Fibroblast of lung (primary cell): ENCODE results near the gene EMC8. TPM values are rescaled to one million over a fixed set of nuclear protein-coding genes. Genes with fewer than 3 reads are reported as not detected.
A peak's percentile ranks its signal among the peaks of the same experiment; 100 is the strongest.

Experiments
- DNase-seq, 2 donors: peaks; one replicate each; pipeline versions ENCODE4 v3.0.0 to v3.0.0-alpha.2; 2010; ENCODE audit warnings: low read depth in 2 of 2
- H2AFZ ChIP-seq: 2 replicates; pipeline ENCODE4 v1.5.1; 2012; ENCODE audit warnings: low read length, control low read depth, inconsistent platforms
- H3K27ac ChIP-seq: 2 replicates; pipeline ENCODE4 v1.5.1; 2011; ENCODE audit warnings: low read length, control low read depth; ENCODE audit not compliant: insufficient read depth
- H3K27me3 ChIP-seq: 2 replicates; pipeline ENCODE4 v1.5.1; 2011; ENCODE audit warnings: mild to moderate bottlenecking, low read length; ENCODE audit not compliant: control insufficient read depth, insufficient read depth
- H3K36me3 ChIP-seq: 2 replicates; pipeline ENCODE4 v1.5.1; 2011; ENCODE audit warnings: low read length; ENCODE audit not compliant: control insufficient read depth, insufficient read depth
- H3K4me1 ChIP-seq: 2 replicates; pipeline ENCODE4 v1.5.1; 2011; ENCODE audit warnings: low read length; ENCODE audit not compliant: control insufficient read depth, insufficient read depth; ENCODE audit errors: extremely low read depth
- H3K4me2 ChIP-seq: 2 replicates; pipeline ENCODE4 v1.5.1; 2011; ENCODE audit warnings: low read length, control low read depth; ENCODE audit not compliant: insufficient read depth; ENCODE audit errors: extremely low read depth
- H3K4me3 ChIP-seq, 4 experiments: fragments of 200-600 bp in 1 of 4; sonication (generic) in 1 of 4; replicated peaks in 1 of 4; 2 replicates each; pipeline ENCODE4 v1.5.1; 2011 to 2016; ENCODE audit warnings: low read length in 4 of 4, low read depth in 3 of 4, mild to moderate bottlenecking in 3 of 4, control low read depth in 2 of 4, inconsistent platforms in 1 of 4, mixed read lengths in 1 of 4; ENCODE audit not compliant: insufficient read depth in 1 of 4; ENCODE audit errors: control extremely low read depth in 1 of 4
- H3K79me2 ChIP-seq: 2 replicates; pipeline ENCODE4 v1.5.1; 2012; ENCODE audit warnings: mild to moderate bottlenecking, low read length, inconsistent platforms; ENCODE audit not compliant: control insufficient read depth, insufficient read depth
- H3K9ac ChIP-seq: 2 replicates; pipeline ENCODE4 v1.5.1; 2011; ENCODE audit warnings: mild to moderate bottlenecking, low read length, control low read depth; ENCODE audit not compliant: insufficient read depth
- H3K9me3 ChIP-seq: 2 replicates; pipeline ENCODE4 v1.5.1; 2012; ENCODE audit warnings: low read depth, low read length; ENCODE audit not compliant: control insufficient read depth, insufficient read depth
- H4K20me1 ChIP-seq: 2 replicates; pipeline ENCODE4 v1.5.1; 2011; ENCODE audit warnings: low read length; ENCODE audit not compliant: control insufficient read depth, insufficient read depth; ENCODE audit errors: extremely low read depth
- CTCF ChIP-seq, 2 donors: IDR thresholded peaks in 1 of 2; conservative IDR thresholded peaks in 1 of 2; 1 replicate in 1 of 2; 2 replicates in 1 of 2; pipeline ENCODE4 v1.5.1; 2011 to 2012; ENCODE audit warnings: low read length in 2 of 2, control low read depth in 1 of 2, inconsistent platforms in 1 of 2, low read depth in 1 of 2, mild to moderate bottlenecking in 1 of 2
- EZH2 ChIP-seq: IDR thresholded peaks from 2 replicates; pipeline ENCODE4 v1.5.1; 2012; ENCODE audit warnings: low read length, control low read depth, mild to moderate bottlenecking; ENCODE audit errors: missing control alignments
- polyA plus RNA-seq, 2 donors: library from polyadenylated mRNA; depleted of rRNA in 1 of 2; stranded (reverse) in 1 of 2; unstranded in 1 of 2; fragments of >200 nt; gene quantifications; 2 replicates each; pipeline ENCODE4 v1.2.1, GENCODE V29; 2011 to 2012; ENCODE audit warnings: missing spikeins in 1 of 2
- total RNA-seq: library from RNA; depleted of rRNA; stranded (reverse); fragments of >200 nt; gene quantifications from 2 replicates; pipeline ENCODE4 v1.2.1, GENCODE V29; 2014

The EMC8 gene
- total and polyA plus RNA-seq, 2 donors (not counting 1 experiment from before 2014, with no cell fraction given): 25.1 to 25.9 TPM

DNA sequence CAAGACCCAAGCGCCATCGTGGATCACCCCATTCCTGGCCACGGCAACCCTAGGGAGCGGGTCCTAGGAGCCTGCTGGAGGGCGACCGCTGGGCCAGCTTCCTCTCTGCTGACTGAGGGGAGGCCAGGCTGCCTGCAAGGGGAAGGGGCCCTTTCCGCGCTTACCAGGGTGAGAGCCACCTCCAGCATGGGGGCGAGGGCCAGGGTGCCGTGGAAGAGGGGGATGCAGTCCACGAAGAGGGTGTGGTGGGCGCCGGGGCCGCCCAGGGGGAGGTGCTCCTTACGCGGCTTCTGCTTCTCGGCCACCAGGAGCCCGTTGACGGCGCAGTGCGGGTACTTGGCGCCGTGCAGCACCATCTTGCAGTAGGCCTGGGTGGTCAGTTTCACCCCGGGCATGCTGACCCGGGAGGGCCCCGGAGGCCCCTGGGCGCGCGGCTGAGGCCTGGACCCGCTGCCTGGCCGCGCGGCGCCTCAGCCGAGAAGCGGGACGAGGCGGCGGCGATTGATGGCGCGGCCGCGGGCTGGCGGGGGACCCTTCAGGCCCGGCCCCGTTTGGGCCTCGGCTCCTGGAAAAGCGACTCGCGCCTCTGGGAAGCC is 345 bp downstream of the EMC8 start:
- Histone ChIP-seq H2AFZ (no peak overlapping the region), H3K27me3 (no peaks in the 10 kb centered on the region), H3K4me2 (peak overlapping the region; percentile 96), H3K9me3 (no peaks in the 10 kb centered on the region), H3K9ac (peak overlapping the region; percentile 85), H3K4me3 (peak overlapping the region; percentile 73 to 98 (median 85)), H3K4me1 (peaks cover 3% of the 10 kb centered on the region), H4K20me1 (no peaks in the 10 kb centered on the region), H3K79me2 (peaks cover 77% of the 10 kb centered on the region), H3K36me3 (peaks cover 25% of the 10 kb centered on the region), H3K27ac (peak overlapping the region; percentile 78)
- DNase-seq: peak; percentile 17 to 44
- TF ChIP-seq CTCF (conservative IDR thresholded peaks at IDR 0.05 in 1 of 2, IDR thresholded peaks at IDR 0.05 in 1 of 2; ENCODE audit: low read depth in 1 of 2, low read length in 2 of 2) (no peak), EZH2 (no peak)

GRCh38 chr16:85798283-85798776 is 1.0 kb downstream of the EMC8 start:
- Histone ChIP-seq H3K9me3 (no peaks in the 10 kb centered on the region), H3K27ac (peak overlapping the region; percentile 78), H3K79me2 (peaks cover 82% of the 10 kb centered on the region), H3K4me3 (peak overlapping the region; percentile 73 to 98 (median 85)), H3K27me3 (no peaks in the 10 kb centered on the region), H3K9ac (peak overlapping the region; percentile 85), H3K4me1 (peaks cover 3% of the 10 kb centered on the region), H3K4me2 (peak overlapping the region; percentile 96), H2AFZ (no peak overlapping the region), H4K20me1 (no peaks in the 10 kb centered on the region), H3K36me3 (peaks cover 20% of the 10 kb centered on the region)
- no peak for DNase-seq
- no peak for TF ChIP-seq CTCF (conservative IDR thresholded peaks at IDR 0.05 in 1 of 2, IDR thresholded peaks at IDR 0.05 in 1 of 2; ENCODE audit: low read depth in 1 of 2, low read length in 2 of 2)
- no peak for TF ChIP-seq EZH2

- H3K79me2 ChIP-seq: peaks cover 95% of the 10 kb centered on the region
- H3K36me3 ChIP-seq: peaks cover 21% of the 10 kb centered on the region
- H3K4me1 ChIP-seq: peaks cover 3% of the 10 kb centered on the region
- no peak for DNase-seq
- H3K9me3 ChIP-seq: no peaks in the 10 kb centered on the region
- H2AFZ ChIP-seq: no peak overlapping the region
- H3K4me2 ChIP-seq: no peak overlapping the region
- H3K9ac ChIP-seq: no peak overlapping the region
- H3K27me3 ChIP-seq: no peaks in the 10 kb centered on the region
- TF ChIP-seq EZH2 (no peak), CTCF (conservative IDR thresholded peaks at IDR 0.05 in 1 of 2, IDR thresholded peaks at IDR 0.05 in 1 of 2; ENCODE audit: low read depth in 1 of 2, low read length in 2 of 2) (no peak)
- H4K20me1 ChIP-seq: no peaks in the 10 kb centered on the region
- H3K4me3 ChIP-seq: no peak overlapping the region
- H3K27ac ChIP-seq: no peak overlapping the region
Observed at GRCh38 chr16:85796599-85796998, 2.7 kb downstream of the EMC8 start.
